ENCODE measurements around the gene CA5A. TPM values are rescaled to one million over a fixed set of nuclear protein-coding genes. Genes with fewer than 3 reads are reported as not detected.
A peak's percentile ranks its signal among the peaks of the same experiment; 100 is the strongest.

Gene CA5A
- total and polyA plus RNA-seq, 2 of the 13 experiments (the other 11 are each of a cell fraction or from before 2014, with no cell fraction given): 66.8 to 106 TPM

- peak; percentile 66 for TF ChIP-seq AGO2 (optimal IDR thresholded peaks at IDR 0.05; ENCODE audit: low read depth, low read length)
- TF ChIP-seq SMAD9 (CRISPR knock-in tag; IDR thresholded peaks at IDR 0.05): no peak
- no peak for TF ChIP-seq EHMT2 (IDR thresholded peaks at IDR 0.05; ENCODE audit: borderline replicate concordance, low read depth, low read length)
- TF ChIP-seq ZNF34 (CRISPR knock-in tag; IDR thresholded peaks at IDR 0.05; ENCODE audit: borderline replicate concordance): peak; percentile 96
- TF ChIP-seq KLF9 (CRISPR knock-in tag; IDR thresholded peaks at IDR 0.05; ENCODE audit: low read depth): peak; percentile 92
- TF ChIP-seq KAT2B (IDR thresholded peaks at IDR 0.05; ENCODE audit: borderline replicate concordance, low read depth, low read length): no peak
- TF ChIP-seq TEAD3 (CRISPR knock-in tag; optimal IDR thresholded peaks at IDR 0.05; ENCODE audit: borderline replicate concordance): peak; percentile 87
- 0 out of 2 replicates have a peak, but pooled peaks have one; percentile 66 for TF ChIP-seq U2AF2 (IDR thresholded peaks at IDR 0.05; ENCODE audit: low read depth, low read length)
- TF ChIP-seq SIX1 (CRISPR knock-in tag; IDR thresholded peaks at IDR 0.05; ENCODE audit: borderline replicate concordance): no peak
- no peak for TF ChIP-seq ZNF749 (CRISPR knock-in tag; IDR thresholded peaks at IDR 0.05; ENCODE audit: borderline replicate concordance)
- TF ChIP-seq HMGXB3 (CRISPR knock-in tag; IDR thresholded peaks at IDR 0.05; ENCODE audit: borderline replicate concordance): peak; percentile 94
- peak; percentile 99 for TF ChIP-seq SUZ12 (IDR thresholded peaks at IDR 0.05; ENCODE audit: low read depth, low read length)
- no peak for TF ChIP-seq RFX1 (IDR thresholded peaks at IDR 0.05)
- TF ChIP-seq FOXO1 (CRISPR knock-in tag; IDR thresholded peaks at IDR 0.05): 0 out of 2 replicates have a peak, but pooled peaks have one; percentile 59
- no peak for TF ChIP-seq ISX (CRISPR knock-in tag; conservative IDR thresholded peaks at IDR 0.05)
- TF ChIP-seq ZNF567 (CRISPR knock-in tag; IDR thresholded peaks at IDR 0.05; ENCODE audit: borderline replicate concordance): no peak; the same call in 1 of the 2 replicates
- 0 out of 2 replicates have a peak, but pooled peaks have one; percentile 30 for TF ChIP-seq ZBTB46 (CRISPR knock-in tag; IDR thresholded peaks at IDR 0.05; ENCODE audit: borderline replicate concordance)
- TF ChIP-seq KAT8 (CRISPR knock-in tag; IDR thresholded peaks at IDR 0.05): peak; percentile 94
- peak; percentile 69; the same call in 1 of the 2 replicates for TF ChIP-seq ZNF224 (CRISPR knock-in tag; IDR thresholded peaks at IDR 0.05)
- no peak for TF ChIP-seq PCBP2 (optimal IDR thresholded peaks at IDR 0.05; ENCODE audit: low read depth, low read length, poor library complexity, severe bottlenecking)
- peak; percentile 88 for TF ChIP-seq ZNF781 (CRISPR knock-in tag; IDR thresholded peaks at IDR 0.05; ENCODE audit: borderline replicate concordance, not compliant biosample characterization)
- TF ChIP-seq KDM5B (CRISPR knock-in tag; IDR thresholded peaks at IDR 0.05; ENCODE audit: borderline replicate concordance): peak; percentile 88; the same call in 1 of the 2 replicates
- no peak for TF ChIP-seq ZNF569 (CRISPR knock-in tag; IDR thresholded peaks at IDR 0.05; ENCODE audit: borderline replicate concordance)
- TF ChIP-seq ZNF724P (CRISPR knock-in tag; IDR thresholded peaks at IDR 0.05; ENCODE audit: borderline replicate concordance): 0 out of 2 replicates have a peak, but pooled peaks have one; percentile 56
Observed at GRCh38 chr16:87950765-87951551, 14.6 kb upstream of the CA5A start, which contains the start of gene BANP (continued).
